B cell (primary cell): ENCODE measurements around the gene CACHD1. TPM values are rescaled to one million over a fixed set of nuclear protein-coding genes. Genes with fewer than 3 reads are reported as not detected.

Experiments
- ATAC-seq: fragments of 200-7000 bp; cut with Tn5 transposase; one replicate; pipeline ENCODE4 v1.10.0; 2021; ENCODE audit warnings: low read depth, mild to moderate bottlenecking, moderate number of reproducible peaks, moderate library complexity
- CTCF ChIA-PET: fragments of 350-600 bp; sonication (Branson Sonifier 250); formaldehyde crosslinking; loops from one replicate; lab custom pipeline; 2021; ENCODE audit warnings: antibody characterized with exemption, inconsistent platforms; lab: Charles Lee
- POLR2A ChIA-PET: fragments of 350-600 bp; sonication (Branson Sonifier 250); formaldehyde crosslinking; loops from one replicate; lab custom pipeline; 2021; ENCODE audit warnings: antibody characterized with exemption; lab: Charles Lee
- DNase-seq: peaks from one replicate; pipeline ENCODE4 v3.0.0; 2013
- H2AFZ ChIP-seq: 2 replicates; pipeline ENCODE4 v1.6.1; 2012; ENCODE audit warnings: mild to moderate bottlenecking, low read depth, low read length; ENCODE audit not compliant: insufficient read depth, poor library complexity, severe bottlenecking
- H3K27ac ChIP-seq, 2 donors: 1 replicate in 1 of 2; 2 replicates in 1 of 2; pipeline ENCODE4 v1.5.1; 2012 to 2013; ENCODE audit warnings: low read length in 2 of 2, mild to moderate bottlenecking in 2 of 2, moderate library complexity in 1 of 2
- H3K27me3 ChIP-seq, 4 experiments: fragments of 200-600 bp in 1 of 4; sonication (generic) in 1 of 4; replicated peaks in 1 of 4; 1 replicate in 2 of 4; 2 replicates in 2 of 4; pipeline versions ENCODE4 v1.6.1 to v1.7.0; 2013 to 2016; ENCODE audit warnings: low read length in 3 of 4, mild to moderate bottlenecking in 2 of 4, mixed read lengths in 1 of 4, moderate library complexity in 1 of 4; ENCODE audit not compliant: insufficient read depth in 4 of 4, control insufficient read depth in 3 of 4; ENCODE audit errors: control extremely low read depth in 1 of 4
- H3K36me3 ChIP-seq, 2 experiments: replicated peaks in 1 of 2; 1 replicate in 1 of 2; 2 replicates in 1 of 2; pipeline versions ENCODE4 v1.6.1 to v1.7.1; 2013; ENCODE audit warnings: low read length in 1 of 2; ENCODE audit not compliant: insufficient read depth in 2 of 2, control insufficient read depth in 1 of 2; ENCODE audit errors: control extremely low read depth in 1 of 2, extremely low read depth in 1 of 2
- H3K4me1 ChIP-seq, 2 donors: fragments of 200-600 bp in 1 of 2; sonication (generic) in 1 of 2; 1 replicate in 1 of 2; 2 replicates in 1 of 2; pipeline versions ENCODE4 v1.5.1 to v1.6.1; 2013 to 2017; ENCODE audit warnings: low read length in 2 of 2; ENCODE audit not compliant: control insufficient read depth in 2 of 2, insufficient read depth in 2 of 2
- H3K4me2 ChIP-seq: replicated peaks from 2 replicates; pipeline ENCODE3; 2012; ENCODE audit warnings: mild to moderate bottlenecking, low read depth, low read length; ENCODE audit not compliant: poor library complexity, severe bottlenecking
- H3K4me3 ChIP-seq, 5 experiments: fragments of 200-600 bp in 1 of 5; sonication (generic) in 1 of 5; 1 replicate in 3 of 5; 2 replicates in 2 of 5; pipeline versions ENCODE4 v1.5.1 to v1.7.0; 2011 to 2016; ENCODE audit warnings: low read length in 4 of 5, mild to moderate bottlenecking in 4 of 5, low read depth in 2 of 5, control low read depth in 1 of 5, moderate library complexity in 1 of 5; ENCODE audit not compliant: insufficient read depth in 1 of 5; ENCODE audit errors: control extremely low read depth in 1 of 5, extremely low read depth in 1 of 5
- H3K79me2 ChIP-seq: fragments of 200-600 bp; sonication (generic); one replicate; pipeline ENCODE4 v1.6.0; 2016; ENCODE audit warnings: low read length; ENCODE audit not compliant: control insufficient read depth, insufficient read depth
- H3K9ac ChIP-seq: fragments of 200-600 bp; sonication (generic); 2 replicates; pipeline ENCODE4 v1.6.1; 2017; ENCODE audit warnings: mild to moderate bottlenecking, low read length, moderate library complexity
- H3K9me3 ChIP-seq, 3 donors: one replicate each; pipeline versions ENCODE4 v1.6.1 to v1.7.1; 2013; ENCODE audit warnings: low read length in 2 of 3; ENCODE audit not compliant: control insufficient read depth in 2 of 3, insufficient read depth in 1 of 3; ENCODE audit errors: control extremely low read depth in 1 of 3
- H4K20me1 ChIP-seq: 2 replicates; pipeline ENCODE4 v1.6.0; 2012; ENCODE audit warnings: mild to moderate bottlenecking, low read length; ENCODE audit not compliant: insufficient read depth, control insufficient read depth, poor library complexity, severe bottlenecking
- H3K27ac Mint-ChIP-seq: one replicate; pipeline ENCODE4 v1.8.0; 2021; ENCODE audit warnings: mixed read lengths
- H3K27me3 Mint-ChIP-seq: one replicate; pipeline ENCODE4 v1.8.0; 2021; ENCODE audit warnings: mixed read lengths
- H3K4me1 Mint-ChIP-seq: one replicate; pipeline ENCODE4 v1.8.0; 2021; ENCODE audit warnings: mixed read lengths
- H3K4me3 Mint-ChIP-seq: one replicate; pipeline ENCODE4 v1.8.0; 2021; ENCODE audit warnings: mixed read lengths
- H3K9me3 Mint-ChIP-seq: one replicate; pipeline ENCODE4 v1.8.0; 2022; ENCODE audit warnings: mixed read lengths; ENCODE audit not compliant: insufficient read depth
- EZH2 ChIP-seq: IDR thresholded peaks from 2 replicates; pipeline ENCODE4 v1.6.1; 2012; ENCODE audit warnings: borderline replicate concordance, low read depth, mild to moderate bottlenecking, moderate library complexity, low read length; ENCODE audit not compliant: insufficient read depth, poor library complexity, severe bottlenecking
- WGBS: methylation state at CpG from one replicate; pipeline ENCODE4 v1.1.5; 2013; ENCODE audit warnings: missing lambda C conversion rate; ENCODE audit not compliant: insufficient coverage; 5-methylcytosine and 5-hydroxymethylcytosine counted together
- intact Hi-C: fragments of 100-400 bp; cut with micrococcal nuclease; formaldehyde crosslinking; loops from one replicate; pipeline ENCODE4 v1.10.0; 2022
- polyA plus RNA-seq: library from polyadenylated mRNA; depleted of rRNA; stranded (reverse); fragments of >200 nt; gene quantifications from 2 replicates; pipeline ENCODE4 v1.2.3, GENCODE V29; 2012
- total RNA-seq, 2 donors: library from RNA; stranded (reverse); fragments of 120-200 nt in 1 of 2; gene quantifications; 1 replicate in 1 of 2; 2 replicates in 1 of 2; pipeline versions ENCODE4 v1.2.3 to v1.2.4, GENCODE V29; 2013 to 2022
- TF ChIP-seq, protein P1 (sequence below): fragments of 200-600 bp; IDR thresholded peaks from one replicate; pipeline ENCODE4 v1.8.0; 2022; ENCODE audit warnings: antibody characterized with exemption, mild to moderate bottlenecking

The CACHD1 gene
- total and polyA plus RNA-seq, 2 donors (not counting 1 experiment from before 2014, with no cell fraction given) = not detected

DNA sequence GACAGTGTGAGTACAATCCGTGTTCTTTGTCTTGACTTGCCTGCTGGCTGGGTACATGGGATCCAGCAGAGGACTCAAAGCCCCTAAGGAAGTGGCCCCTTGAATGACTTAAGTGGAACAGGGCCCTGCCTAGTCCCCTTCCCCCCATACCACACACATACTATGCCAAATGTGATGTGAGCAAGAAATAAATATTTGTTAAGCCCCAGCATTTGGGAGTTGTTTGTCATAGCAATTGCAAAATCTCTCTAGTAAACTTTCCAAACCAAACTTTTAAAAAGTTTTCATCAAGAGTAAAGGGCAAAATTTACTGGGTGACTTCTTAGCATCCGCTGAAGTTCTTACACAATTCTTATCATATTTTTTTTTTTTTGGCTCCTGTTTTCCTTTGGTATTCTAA, 32.5 kb upstream of the CACHD1 start:
- no peak for ATAC-seq
- H3K4me1 Mint-ChIP-seq = no peaks in the 10 kb centered on the region

DNA sequence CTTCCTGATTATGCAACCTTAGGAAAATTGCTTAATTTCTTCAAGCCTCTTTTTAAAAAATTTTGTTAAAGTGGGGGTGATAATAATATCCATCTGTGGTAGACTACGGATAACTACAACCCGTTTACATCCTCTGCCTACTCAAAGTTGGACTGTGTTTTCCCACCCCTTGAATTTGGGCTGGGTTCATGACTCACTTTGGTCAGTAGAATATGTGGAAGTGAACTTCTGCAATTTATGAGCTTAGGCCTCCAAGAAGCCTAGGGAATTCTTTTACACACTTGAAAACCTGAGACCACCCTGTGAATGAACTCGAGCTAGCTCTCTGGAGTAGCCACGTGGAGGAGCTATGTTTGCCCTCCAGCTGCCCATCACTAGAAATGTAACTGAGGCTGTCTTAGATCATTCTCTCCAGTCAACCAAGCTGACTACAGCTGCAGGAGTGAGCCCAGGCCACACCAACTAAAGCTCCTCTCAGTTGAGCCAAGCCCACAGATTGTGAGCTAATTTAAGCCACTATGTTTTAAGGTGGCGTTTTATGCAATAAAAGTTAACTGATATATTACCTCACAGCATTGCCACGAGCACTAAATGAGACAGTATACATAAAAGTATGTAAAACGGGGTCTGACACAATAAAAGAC, 29.6 kb upstream of the CACHD1 start:
- no peaks in the 10 kb centered on the region for H3K79me2 ChIP-seq
- peaks cover 1% of the 10 kb centered on the region for H3K9me3 Mint-ChIP-seq
- H3K9me3 ChIP-seq = peaks cover 0 to 3% (median 0%) of the 10 kb centered on the region in 3 donors
- ATAC-seq = no peak
- H3K27me3 ChIP-seq = no peaks in the 10 kb centered on the region
- H3K4me2 ChIP-seq = no peak overlapping the region
- TF ChIP-seq EZH2 = no peak
- TF ChIP-seq, protein P1, sequence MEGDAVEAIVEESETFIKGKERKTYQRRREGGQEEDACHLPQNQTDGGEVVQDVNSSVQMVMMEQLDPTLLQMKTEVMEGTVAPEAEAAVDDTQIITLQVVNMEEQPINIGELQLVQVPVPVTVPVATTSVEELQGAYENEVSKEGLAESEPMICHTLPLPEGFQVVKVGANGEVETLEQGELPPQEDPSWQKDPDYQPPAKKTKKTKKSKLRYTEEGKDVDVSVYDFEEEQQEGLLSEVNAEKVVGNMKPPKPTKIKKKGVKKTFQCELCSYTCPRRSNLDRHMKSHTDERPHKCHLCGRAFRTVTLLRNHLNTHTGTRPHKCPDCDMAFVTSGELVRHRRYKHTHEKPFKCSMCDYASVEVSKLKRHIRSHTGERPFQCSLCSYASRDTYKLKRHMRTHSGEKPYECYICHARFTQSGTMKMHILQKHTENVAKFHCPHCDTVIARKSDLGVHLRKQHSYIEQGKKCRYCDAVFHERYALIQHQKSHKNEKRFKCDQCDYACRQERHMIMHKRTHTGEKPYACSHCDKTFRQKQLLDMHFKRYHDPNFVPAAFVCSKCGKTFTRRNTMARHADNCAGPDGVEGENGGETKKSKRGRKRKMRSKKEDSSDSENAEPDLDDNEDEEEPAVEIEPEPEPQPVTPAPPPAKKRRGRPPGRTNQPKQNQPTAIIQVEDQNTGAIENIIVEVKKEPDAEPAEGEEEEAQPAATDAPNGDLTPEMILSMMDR = no peak
- H3K36me3 ChIP-seq = no peaks in the 10 kb centered on the region
- intact Hi-C loops = no loop called here
- no peak overlapping the region for H3K27ac ChIP-seq
- H3K27ac Mint-ChIP-seq = no peak overlapping the region
- H3K4me3 ChIP-seq = no peak overlapping the region
- no peaks in the 10 kb centered on the region for H3K4me1 Mint-ChIP-seq
- no peaks in the 10 kb centered on the region for H4K20me1 ChIP-seq
- H3K9ac ChIP-seq = no peak overlapping the region
- H3K27me3 Mint-ChIP-seq = peaks cover 3% of the 10 kb centered on the region
- CTCF ChIA-PET = interaction anchor here (1.3 kb wide), 1 partner anchor 9 kb away, joined by 3 read pairs; no protein-coding TSS in a partner anchor
- no peak overlapping the region for H3K4me3 Mint-ChIP-seq
- H3K4me1 ChIP-seq = no peaks in the 10 kb centered on the region
- WGBS = 71% methylated on average over 2 of the region's 7 CpGs
- POLR2A ChIA-PET = no interaction called here
- DNase-seq = no peak
- no peak overlapping the region for H2AFZ ChIP-seq

More for the DNA sequence above, 32.5 kb upstream of the CACHD1 start:
- Mint-ChIP-seq H3K27me3 (peaks cover 3% of the 10 kb centered on the region), H3K27ac (no peak overlapping the region), H3K9me3 (no peaks in the 10 kb centered on the region), H3K4me3 (no peak overlapping the region)
- Histone ChIP-seq H3K4me1 (no peaks in the 10 kb centered on the region), H3K27ac (no peak overlapping the region), H3K4me3 (no peak overlapping the region), H3K4me2 (no peak overlapping the region), H3K27me3 (peaks cover 0 to 2% (median 0%) of the 10 kb centered on the region in 4 experiments), H3K9ac (no peak overlapping the region), H4K20me1 (no peaks in the 10 kb centered on the region), H3K9me3 (peaks cover 0 to 3% (median 1%) of the 10 kb centered on the region in 3 donors), H2AFZ (no peak overlapping the region), H3K79me2 (no peaks in the 10 kb centered on the region), H3K36me3 (no peaks in the 10 kb centered on the region)
- POLR2A ChIA-PET = no interaction called here
- no peak for DNase-seq
- 93% methylated on average over 2 of the region's 2 CpGs for WGBS
- CTCF ChIA-PET = no interaction called here
- intact Hi-C loops = no loop called here
- TF ChIP-seq, protein P1 = no peak
- TF ChIP-seq EZH2 = no peak
